ENCODE results near the gene WWOX. TPM values are rescaled to one million over a fixed set of nuclear protein-coding genes. Genes with fewer than 3 reads are reported as not detected.
A peak's percentile ranks its signal among the peaks of the same experiment; 100 is the strongest.

WWOX gene
- polyA plus RNA-seq, 6 donors from 2014 or later: 9.1 to 17.0 (median 12.5) TPM

- Mint-ChIP-seq H3K4me3 (no peak overlapping the region), H3K27ac (no peak overlapping the region), H3K36me3 (no peaks in the 10 kb centered on the region), H3K4me1 (peaks cover 0 to 5% (median under 1%) of the 10 kb centered on the region in 3 donors), H3K27me3 (no peaks in the 10 kb centered on the region), H3K9me3 (no peaks in the 10 kb centered on the region)
- DNase-seq (no peak), ATAC-seq (ENCODE audit: low read depth in 2 of 2) (no peak)
Measured at GRCh38 chr16:78664811-78665772, 565.6 kb downstream of the WWOX start.

- Mint-ChIP-seq H3K27ac (peak overlapping the region in 2 of 6 donors; percentile 35 to 36), H3K4me1 (peaks cover 0 to 3% (median 0%) of the 10 kb centered on the region in 3 donors), H3K27me3 (no peaks in the 10 kb centered on the region), H3K9me3 (no peaks in the 10 kb centered on the region), H3K4me3 (no peak overlapping the region), H3K36me3 (no peaks in the 10 kb centered on the region)
- ATAC-seq (ENCODE audit: low read depth in 2 of 2): no peak
- DNase-seq: no peak
Measured at GRCh38 chr16:78666318-78666717, 566.9 kb downstream of the WWOX start.

DNA sequence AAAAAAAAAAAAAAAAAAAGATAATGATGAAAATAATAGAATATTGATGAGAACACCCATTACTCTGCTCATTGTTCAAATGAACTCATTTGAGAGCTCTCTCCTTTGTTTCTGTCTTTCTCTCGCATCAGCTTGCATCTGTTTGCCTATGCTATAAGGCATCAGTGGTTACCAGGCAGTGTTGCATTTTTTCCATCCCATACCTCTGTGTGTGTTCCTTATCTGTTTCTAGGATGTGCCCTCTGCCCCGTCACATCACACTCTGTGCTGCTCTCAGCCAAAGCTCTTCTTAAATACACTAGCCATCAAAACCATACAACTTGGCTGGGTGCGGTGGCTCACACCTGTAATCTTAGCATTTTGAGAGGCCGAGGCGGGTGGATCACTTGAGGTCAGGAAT is 568.2 kb downstream of the WWOX start:
- H3K27ac Mint-ChIP-seq: no peak overlapping the region
- DNase-seq: no peak
- H3K36me3 Mint-ChIP-seq: no peaks in the 10 kb centered on the region
- H3K9me3 Mint-ChIP-seq: no peaks in the 10 kb centered on the region
- no peaks in the 10 kb centered on the region for H3K27me3 Mint-ChIP-seq
- ATAC-seq (ENCODE audit: low read depth in 2 of 2): no peak
- H3K4me3 Mint-ChIP-seq: no peak overlapping the region
- H3K4me1 Mint-ChIP-seq: peaks cover 0 to 3% (median 0%) of the 10 kb centered on the region in 3 donors

DNA sequence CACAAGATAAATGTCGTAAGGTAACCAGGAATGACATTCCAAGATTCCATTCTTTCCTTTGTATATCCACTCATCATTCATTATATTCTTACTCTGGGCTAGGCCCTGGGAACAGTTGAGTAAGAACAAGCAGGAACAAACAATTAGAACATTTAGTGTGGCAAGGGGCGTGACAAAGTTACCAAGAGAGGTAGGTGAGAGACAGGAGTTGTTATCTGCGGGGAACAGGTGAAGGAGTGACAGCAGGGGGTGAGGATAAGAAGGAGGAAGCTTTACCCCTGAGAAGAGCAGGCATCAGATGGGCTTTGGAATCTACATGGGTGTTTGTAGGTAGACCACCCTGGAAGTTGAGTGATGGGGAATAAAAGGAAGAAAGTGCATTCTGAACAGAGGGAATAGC is 568.9 kb downstream of the WWOX start:
- Mint-ChIP-seq H3K27ac (peak overlapping the region in 2 of 6 donors; percentile 2 to 16), H3K36me3 (no peaks in the 10 kb centered on the region), H3K4me1 (peaks cover 0 to 3% (median 0%) of the 10 kb centered on the region in 3 donors), H3K9me3 (no peaks in the 10 kb centered on the region), H3K4me3 (no peak overlapping the region), H3K27me3 (no peaks in the 10 kb centered on the region)
- ATAC-seq (ENCODE audit: low read depth in 2 of 2) (no peak), DNase-seq (no peak)

GRCh38 chr16:78669994-78670393 is 570.5 kb downstream of the WWOX start:
- no peaks in the 10 kb centered on the region for H3K27me3 Mint-ChIP-seq
- H3K4me1 Mint-ChIP-seq: peaks cover 0 to 3% (median 0%) of the 10 kb centered on the region in 3 donors
- H3K27ac Mint-ChIP-seq: peak overlapping the region in 1 of 6 donors; percentile 63
- H3K4me3 Mint-ChIP-seq: no peak overlapping the region
- H3K9me3 Mint-ChIP-seq: no peaks in the 10 kb centered on the region
- DNase-seq: no peak
- no peaks in the 10 kb centered on the region for H3K36me3 Mint-ChIP-seq
- ATAC-seq (ENCODE audit: low read depth in 2 of 2): no peak

GRCh38 chr16:78672779-78673556 is 573.5 kb downstream of the WWOX start:
- Mint-ChIP-seq H3K36me3 (no peaks in the 10 kb centered on the region), H3K27me3 (no peaks in the 10 kb centered on the region), H3K4me3 (no peak overlapping the region), H3K9me3 (no peaks in the 10 kb centered on the region), H3K4me1 (peaks cover 0 to 8% (median 5%) of the 10 kb centered on the region in 3 donors), H3K27ac (no peak overlapping the region)
- DNase-seq (no peak), ATAC-seq (ENCODE audit: low read depth in 2 of 2) (no peak)

GRCh38 chr16:78673884-78674283 is 574.4 kb downstream of the WWOX start:
- Mint-ChIP-seq H3K4me3 (no peak overlapping the region), H3K9me3 (no peaks in the 10 kb centered on the region), H3K36me3 (no peaks in the 10 kb centered on the region), H3K27ac (no peak overlapping the region), H3K27me3 (no peaks in the 10 kb centered on the region), H3K4me1 (peaks cover 5 to 13% (median 5%) of the 10 kb centered on the region in 3 donors)
- no peak for ATAC-seq (ENCODE audit: low read depth in 2 of 2)
- no peak for DNase-seq

- H3K27me3 Mint-ChIP-seq: no peaks in the 10 kb centered on the region
- peaks cover 5 to 13% (median 6%) of the 10 kb centered on the region in 3 donors for H3K4me1 Mint-ChIP-seq
- no peak overlapping the region for H3K27ac Mint-ChIP-seq
- no peak for ATAC-seq (ENCODE audit: low read depth in 2 of 2)
- no peak for DNase-seq
- H3K9me3 Mint-ChIP-seq: no peaks in the 10 kb centered on the region
- H3K4me3 Mint-ChIP-seq: no peak overlapping the region
- no peaks in the 10 kb centered on the region for H3K36me3 Mint-ChIP-seq
Measured at GRCh38 chr16:78675312-78675711, 575.9 kb downstream of the WWOX start.

DNA sequence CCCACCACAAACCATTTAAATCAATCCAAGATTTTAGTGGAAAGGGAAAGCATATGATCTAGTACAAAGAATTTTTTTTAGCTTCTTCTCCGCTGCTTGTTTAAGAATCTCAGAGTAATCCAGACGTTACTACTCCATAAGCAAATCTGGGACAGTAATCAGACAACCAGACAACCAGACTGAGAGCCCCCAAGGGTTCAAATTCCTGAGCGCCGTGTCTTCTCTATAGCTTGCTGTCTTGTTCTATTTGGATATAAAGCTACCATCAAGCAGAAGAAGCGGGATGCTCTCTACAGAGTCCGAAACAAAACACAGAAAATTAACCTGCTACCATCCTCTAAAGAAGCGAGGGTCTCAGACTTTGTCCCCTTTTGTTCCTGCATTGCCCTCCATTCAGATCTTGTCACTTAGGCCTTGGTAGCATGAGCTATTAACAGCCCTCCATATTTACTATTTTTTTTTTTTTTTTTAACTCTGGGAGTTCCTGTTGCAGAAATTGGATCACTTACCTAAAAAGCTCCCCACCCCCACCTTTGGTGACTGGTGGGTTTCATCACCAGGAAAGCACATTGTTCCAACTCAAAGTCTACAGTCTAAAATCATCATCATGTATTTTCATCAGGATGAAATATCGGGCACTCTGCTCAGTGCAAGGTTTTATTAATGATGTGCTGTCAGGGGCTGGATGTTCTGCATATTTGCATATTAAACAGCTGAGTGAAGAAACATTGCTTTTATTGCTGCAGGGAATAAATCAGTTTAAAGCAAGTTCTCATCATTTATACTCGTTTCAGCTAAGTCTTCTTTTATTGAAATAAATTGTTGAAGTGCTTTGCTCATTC is 576.7 kb downstream of the WWOX start:
- Mint-ChIP-seq H3K27ac (peak overlapping the region in 1 of 6 donors; percentile 27), H3K27me3 (no peaks in the 10 kb centered on the region), H3K9me3 (no peaks in the 10 kb centered on the region), H3K4me1 (peaks cover 6 to 13% (median 7%) of the 10 kb centered on the region in 3 donors), H3K36me3 (no peaks in the 10 kb centered on the region), H3K4me3 (no peak overlapping the region)
- DNase-seq (no peak), ATAC-seq (ENCODE audit: low read depth in 2 of 2) (no peak)

- Mint-ChIP-seq H3K4me3 (no peak overlapping the region), H3K36me3 (no peaks in the 10 kb centered on the region), H3K4me1 (peaks cover 6 to 13% (median 7%) of the 10 kb centered on the region in 3 donors), H3K9me3 (no peaks in the 10 kb centered on the region), H3K27ac (no peak overlapping the region), H3K27me3 (no peaks in the 10 kb centered on the region)
- DNase-seq: no peak
- ATAC-seq (ENCODE audit: low read depth in 2 of 2): no peak
Measured at GRCh38 chr16:78677181-78677731, 577.8 kb downstream of the WWOX start.

DNA sequence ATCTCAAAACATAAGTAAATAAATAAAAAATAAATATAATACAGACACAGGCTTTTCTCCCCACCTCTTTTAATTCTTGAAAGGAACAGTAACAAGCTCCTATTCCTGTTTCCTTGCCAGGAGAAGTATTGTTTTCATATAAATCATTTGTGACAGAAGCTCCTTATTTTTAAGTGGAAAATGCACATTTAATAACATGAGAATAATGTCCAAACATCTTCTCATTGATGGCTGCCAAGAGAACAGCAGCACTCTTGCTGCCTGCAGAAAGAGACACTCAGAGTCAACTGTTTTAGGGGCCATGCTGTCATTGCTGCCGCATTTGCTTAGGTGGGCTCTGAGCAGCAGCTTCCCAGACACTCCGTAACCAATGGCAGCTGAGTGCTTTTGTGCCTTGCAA is 580.1 kb downstream of the WWOX start:
- peaks cover 6 to 13% (median 9%) of the 10 kb centered on the region in 3 donors for H3K4me1 Mint-ChIP-seq

GRCh38 chr16:78681743-78682142 is 582.3 kb downstream of the WWOX start:
- H3K9me3 Mint-ChIP-seq: no peaks in the 10 kb centered on the region
- no peak overlapping the region for H3K27ac Mint-ChIP-seq
- H3K4me1 Mint-ChIP-seq: peaks cover 6 to 13% (median 9%) of the 10 kb centered on the region in 3 donors
- DNase-seq (no peak), ATAC-seq (ENCODE audit: low read depth in 2 of 2) (no peak)
- no peak overlapping the region for H3K4me3 Mint-ChIP-seq
- no peaks in the 10 kb centered on the region for H3K27me3 Mint-ChIP-seq
- no peaks in the 10 kb centered on the region for H3K36me3 Mint-ChIP-seq

More for the DNA sequence above, 580.1 kb downstream of the WWOX start:
- ATAC-seq (ENCODE audit: low read depth in 2 of 2) (no peak), DNase-seq (no peak)
- no peaks in the 10 kb centered on the region for H3K27me3 Mint-ChIP-seq
- no peak overlapping the region for H3K4me3 Mint-ChIP-seq
- no peaks in the 10 kb centered on the region for H3K36me3 Mint-ChIP-seq
- H3K27ac Mint-ChIP-seq: no peak overlapping the region
- H3K9me3 Mint-ChIP-seq: no peaks in the 10 kb centered on the region

Data from naive B cell (primary cell).